GM12878 (cell line): ENCODE data around the gene C21orf91. TPM values are rescaled to one million over a fixed set of nuclear protein-coding genes. Genes with fewer than 3 reads are reported as not detected.

Experiments
- ATAC-seq: fragments of 200-7000 bp; cut with Tn5 transposase; 3 replicates; pipeline ENCODE4 v1.9.1; 2020; ENCODE audit warnings: mild to moderate bottlenecking, moderate library complexity
- BruUV-seq: library from RNA; stranded (reverse); fragments of 400-500 nt; replicated peaks from 2 replicates; lab custom pipeline; 2021; lab: Mats Ljungman, UMichigan
- CTCF ChIA-PET: fragments of 300-600 bp; sonication (Branson Sonifier 250); formaldehyde crosslinking; extraction: SDS; loops from one replicate; lab custom pipeline; 2021; ENCODE audit warnings: inconsistent platforms; lab: Yijun Ruan, JAX
- POLR2A ChIA-PET: fragments of 350-600 bp; formaldehyde crosslinking; extraction: SDS; loops from one replicate; lab custom pipeline; 2021; ENCODE audit warnings: inconsistent platforms; lab: Charles Lee
- RAD21 ChIA-PET: fragments of 300-600 bp; sonication (Branson Sonifier 250); formaldehyde crosslinking; loops from one replicate; lab custom pipeline; 2023; ENCODE audit warnings: antibody characterized with exemption; ENCODE audit not compliant: unreplicated experiment; lab: Charles Lee
- SMC1A ChIA-PET: fragments of 300-600 bp; sonication (Branson Sonifier 250); formaldehyde crosslinking; loops from one replicate; lab custom pipeline; 2023; ENCODE audit not compliant: unreplicated experiment, uncharacterized antibody; lab: Charles Lee
- DNase-seq: peaks from one replicate; pipeline ENCODE4 v3.0.0-alpha.2; 2011; ENCODE audit warnings: low read depth, low spot score
- FAIRE-seq: peaks from 3 replicates; lab custom pipeline; 2011; peaks lifted over from hg19 to GRCh38; lab: Jason Lieb, UNC
- H2AFZ ChIP-seq: 2 replicates; pipeline ENCODE4 v1.6.0; 2011; ENCODE audit warnings: low read depth, low read length, control low read depth; ENCODE audit not compliant: control insufficient read depth
- H3K27ac ChIP-seq: 2 replicates; pipeline ENCODE4 v1.5.1; 2011; ENCODE audit warnings: control low read depth; ENCODE audit not compliant: control insufficient read depth, insufficient read depth
- H3K27me3 ChIP-seq, 2 experiments: replicated peaks in 1 of 2; 2 replicates each; pipeline versions ENCODE4 v1.6.0 to v1.6.1; 2011; ENCODE audit warnings: low read length in 1 of 2; ENCODE audit not compliant: control insufficient read depth in 2 of 2, insufficient read depth in 2 of 2
- H3K36me3 ChIP-seq, 2 experiments: 2 replicates each; pipeline ENCODE4 v1.5.1; 2011; ENCODE audit warnings: low read length in 1 of 2; ENCODE audit not compliant: control insufficient read depth in 2 of 2, insufficient read depth in 2 of 2
- H3K4me1 ChIP-seq: 2 replicates; pipeline ENCODE4 v1.6.1; 2011; ENCODE audit warnings: mild to moderate bottlenecking, low read length, moderate library complexity, mixed read lengths; ENCODE audit not compliant: control insufficient read depth, insufficient read depth
- H3K4me2 ChIP-seq: 2 replicates; pipeline ENCODE4 v1.6.0; 2011; ENCODE audit warnings: control low read depth; ENCODE audit not compliant: control insufficient read depth, insufficient read depth
- H3K4me3 ChIP-seq: fragments of 200-600 bp; sonication (generic); 2 replicates; pipeline ENCODE4 v1.5.1; 2016
- H3K79me2 ChIP-seq: 2 replicates; pipeline ENCODE4 v1.6.0; 2011; ENCODE audit warnings: low read length; ENCODE audit not compliant: control insufficient read depth, insufficient read depth
- H3K9ac ChIP-seq: 2 replicates; pipeline ENCODE4 v1.8.0; 2011; ENCODE audit warnings: low read length, control low read depth, mixed read lengths; ENCODE audit not compliant: control insufficient read depth, insufficient read depth
- H3K9me3 ChIP-seq: replicated peaks from 3 replicates; pipeline ENCODE4 v1.5.1; 2011; ENCODE audit warnings: mild to moderate bottlenecking, low read length; ENCODE audit not compliant: control insufficient read depth, insufficient read depth
- H4K20me1 ChIP-seq: 2 replicates; pipeline ENCODE4 v1.6.0; 2011; ENCODE audit not compliant: control insufficient read depth, insufficient read depth
- KAT2A ChIP-seq: conservative IDR thresholded peaks from 2 replicates; pipeline ENCODE4 v1.6.1; 2011; ENCODE audit warnings: low read depth, low read length; ENCODE audit not compliant: control insufficient read depth
- NFYA ChIP-seq: IDR thresholded peaks from 2 replicates; pipeline ENCODE4 v1.6.1; 2011; ENCODE audit warnings: low read depth, mild to moderate bottlenecking, low read length, improper control_type of control experiment, borderline replicate concordance
- RBBP5 ChIP-seq: fragments of 200-600 bp; sonication (generic); conservative IDR thresholded peaks from 2 replicates; pipeline ENCODE4 v1.6.1; 2016
- RUNX3 ChIP-seq: IDR thresholded peaks from 2 replicates; pipeline ENCODE4 v1.6.1; 2012; ENCODE audit warnings: low read length, inconsistent platforms
- SUZ12 ChIP-seq: fragments of 200-600 bp; sonication (generic); IDR thresholded peaks from one replicate; pipeline ENCODE4 v1.6.1; 2018; ENCODE audit warnings: antibody characterized with exemption, mild to moderate bottlenecking; ENCODE audit not compliant: unreplicated experiment
- TCF12 ChIP-seq: IDR thresholded peaks from 2 replicates; pipeline ENCODE4 v1.6.1; 2011; ENCODE audit warnings: low read depth, mild to moderate bottlenecking, low read length
- WGBS: methylation state at CpG from one replicate; pipeline ENCODE4 v1.1.6; 2016; ENCODE audit warnings: low lambda C conversion rate; ENCODE audit not compliant: insufficient replicate concordance, insufficient coverage; ENCODE audit errors: missing lambda C conversion rate; 5-methylcytosine and 5-hydroxymethylcytosine counted together
- in situ Hi-C: fragments of 300-500 bp; cut with MboI; formaldehyde crosslinking; loops from 9 replicates; pipeline ENCODE4 v1.14.3; 2018; ENCODE audit warnings: mixed read lengths
- intact Hi-C: fragments of 100-400 bp; cut with micrococcal nuclease; formaldehyde crosslinking; loops from one replicate; pipeline ENCODE4 v1.14.2; 2022; ENCODE audit not compliant: unreplicated experiment
- polyA plus RNA-seq, 11 experiments: library from polyadenylated mRNA; depleted of rRNA in 4 of 11; unstranded in 6 of 11; stranded (reverse) in 5 of 11; fragments of >200 nt; fragmentation: Nextera tagmentation in 4 of 11; fragmentation: Illumina TruSeq in 1 of 11; extraction: Ambion mirVana in 4 of 11; extraction: Trizol in 1 of 11; gene quantifications; 1 replicate in 1 of 11; 2 replicates in 10 of 11; pipeline versions ENCODE4 v1.2.1 to v1.2.3, GENCODE V29; 2011 to 2016; ENCODE audit warnings: inconsistent platforms in 2 of 11, missing spikeins in 2 of 11, low read depth in 1 of 11
- total RNA-seq, 4 experiments: library from RNA; depleted of rRNA in 3 of 4; stranded (reverse); fragments of >200 nt in 3 of 4; fragmentation: Illumina TruSeq in 1 of 4; extraction: Trizol in 1 of 4; gene quantifications; 2 replicates each; pipeline versions ENCODE4 v1.2.1 to v1.2.3, GENCODE V29; 2013 to 2021
- TF ChIP-seq, protein P1 (sequence below): fragments of 450-650 bp; IDR thresholded peaks from 2 replicates; pipeline ENCODE4 v1.6.1; 2018; ENCODE audit warnings: borderline replicate concordance, mild to moderate bottlenecking; ENCODE audit not compliant: partially characterized antibody
- TF ChIP-seq, protein P2 (sequence below): fragments of 450-650 bp; IDR thresholded peaks from 2 replicates; pipeline ENCODE4 v1.6.1; 2016; ENCODE audit warnings: mild to moderate bottlenecking
- TF ChIP-seq, protein P3 (sequence below): IDR thresholded peaks from 2 replicates; pipeline ENCODE4 v1.6.1; 2011; ENCODE audit warnings: mild to moderate bottlenecking, low read depth, low read length, moderate library complexity; ENCODE audit not compliant: insufficient replicate concordance

Gene C21orf91
- total and polyA plus RNA-seq, 10 of the 15 experiments (the other 5 are each of a cell fraction or from before 2014, with no cell fraction given), result 9.3 to 40.3 (median 29.8) TPM

DNA sequence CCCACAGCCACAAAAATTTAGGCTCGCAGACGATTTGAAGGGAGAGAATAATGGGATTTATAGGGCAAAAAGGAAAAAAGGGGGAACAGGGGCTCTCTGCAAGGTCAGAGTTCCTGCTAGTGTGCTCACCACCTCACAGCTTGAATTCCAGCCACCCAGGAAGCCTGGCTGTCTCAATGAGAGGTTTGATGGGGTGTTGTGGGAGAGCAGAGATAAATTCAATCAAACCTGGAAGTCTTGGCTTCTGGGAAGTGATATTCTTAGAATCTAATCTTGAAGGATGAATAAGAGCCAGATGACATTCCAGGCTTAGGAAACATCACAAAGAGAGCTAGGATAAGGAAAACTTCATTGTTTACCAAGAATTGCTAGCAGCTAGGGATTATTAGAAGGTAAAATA, 47.4 kb upstream of the C21orf91 start:
- H3K9me3 ChIP-seq, result no peaks in the 10 kb centered on the region; the same call in 2 of the 3 replicates
- H3K79me2 ChIP-seq, result no peaks in the 10 kb centered on the region
- BruUV-seq, result no TSS peak
- no peak overlapping the region for H3K9ac ChIP-seq
- 14% methylated on average over 2 of the region's 2 CpGs for WGBS
- H3K4me2 ChIP-seq, result no peak overlapping the region
- no peak overlapping the region for H3K27ac ChIP-seq
- H3K36me3 ChIP-seq, result no peaks in the 10 kb centered on the region
- no peaks in the 10 kb centered on the region for H3K4me1 ChIP-seq
- H3K27me3 ChIP-seq, result no peaks in the 10 kb centered on the region
- ChIA-PET POLR2A (no interaction called here), SMC1A (interaction anchor here (0.5 to 1.2 kb wide), 2 partner anchors 9 to 356 kb away, joined by 3 read pairs; no protein-coding TSS in a partner anchor), CTCF (interaction anchor here (1.4 to 1.8 kb wide), 2 partner anchors 9 to 177 kb away, joined by 3 to 5 read pairs; no protein-coding TSS in a partner anchor), RAD21 (no interaction called here)
- in situ Hi-C loops (no loop called here), intact Hi-C loops (no loop called here)
- H4K20me1 ChIP-seq, result no peaks in the 10 kb centered on the region
- no peak for ATAC-seq
- H2AFZ ChIP-seq, result no peak overlapping the region
- no peak for DNase-seq
- TF ChIP-seq TCF12 (no peak), KAT2A (no peak), NFYA (no peak), SUZ12 (no peak), RBBP5 (no peak), RUNX3 (no peak)
- TF ChIP-seq, protein P1, sequence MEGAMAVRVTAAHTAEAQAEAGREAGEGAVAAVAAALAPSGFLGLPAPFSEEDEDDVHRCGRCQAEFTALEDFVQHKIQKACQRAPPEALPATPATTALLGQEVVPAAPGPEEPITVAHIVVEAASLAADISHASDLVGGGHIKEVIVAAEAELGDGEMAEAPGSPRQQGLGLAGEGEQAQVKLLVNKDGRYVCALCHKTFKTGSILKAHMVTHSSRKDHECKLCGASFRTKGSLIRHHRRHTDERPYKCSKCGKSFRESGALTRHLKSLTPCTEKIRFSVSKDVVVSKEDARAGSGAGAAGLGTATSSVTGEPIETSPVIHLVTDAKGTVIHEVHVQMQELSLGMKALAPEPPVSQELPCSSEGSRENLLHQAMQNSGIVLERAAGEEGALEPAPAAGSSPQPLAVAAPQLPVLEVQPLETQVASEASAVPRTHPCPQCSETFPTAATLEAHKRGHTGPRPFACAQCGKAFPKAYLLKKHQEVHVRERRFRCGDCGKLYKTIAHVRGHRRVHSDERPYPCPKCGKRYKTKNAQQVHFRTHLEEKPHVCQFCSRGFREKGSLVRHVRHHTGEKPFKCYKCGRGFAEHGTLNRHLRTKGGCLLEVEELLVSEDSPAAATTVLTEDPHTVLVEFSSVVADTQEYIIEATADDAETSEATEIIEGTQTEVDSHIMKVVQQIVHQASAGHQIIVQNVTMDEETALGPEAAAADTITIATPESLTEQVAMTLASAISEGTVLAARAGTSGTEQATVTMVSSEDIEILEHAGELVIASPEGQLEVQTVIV, result no peak
- TF ChIP-seq, protein P2, sequence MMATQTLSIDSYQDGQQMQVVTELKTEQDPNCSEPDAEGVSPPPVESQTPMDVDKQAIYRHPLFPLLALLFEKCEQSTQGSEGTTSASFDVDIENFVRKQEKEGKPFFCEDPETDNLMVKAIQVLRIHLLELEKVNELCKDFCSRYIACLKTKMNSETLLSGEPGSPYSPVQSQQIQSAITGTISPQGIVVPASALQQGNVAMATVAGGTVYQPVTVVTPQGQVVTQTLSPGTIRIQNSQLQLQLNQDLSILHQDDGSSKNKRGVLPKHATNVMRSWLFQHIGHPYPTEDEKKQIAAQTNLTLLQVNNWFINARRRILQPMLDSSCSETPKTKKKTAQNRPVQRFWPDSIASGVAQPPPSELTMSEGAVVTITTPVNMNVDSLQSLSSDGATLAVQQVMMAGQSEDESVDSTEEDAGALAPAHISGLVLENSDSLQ, result no peak
- TF ChIP-seq, protein P3, sequence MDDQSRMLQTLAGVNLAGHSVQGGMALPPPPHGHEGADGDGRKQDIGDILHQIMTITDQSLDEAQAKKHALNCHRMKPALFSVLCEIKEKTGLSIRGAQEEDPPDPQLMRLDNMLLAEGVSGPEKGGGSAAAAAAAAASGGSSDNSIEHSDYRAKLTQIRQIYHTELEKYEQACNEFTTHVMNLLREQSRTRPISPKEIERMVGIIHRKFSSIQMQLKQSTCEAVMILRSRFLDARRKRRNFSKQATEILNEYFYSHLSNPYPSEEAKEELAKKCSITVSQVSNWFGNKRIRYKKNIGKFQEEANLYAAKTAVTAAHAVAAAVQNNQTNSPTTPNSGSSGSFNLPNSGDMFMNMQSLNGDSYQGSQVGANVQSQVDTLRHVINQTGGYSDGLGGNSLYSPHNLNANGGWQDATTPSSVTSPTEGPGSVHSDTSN, result no peak
- no peak overlapping the region for H3K4me3 ChIP-seq
- FAIRE-seq, result no peak
